Kidney (tissue), 14 donors: ENCODE measurements around the gene FMNL2. TPM values are rescaled to one million over a fixed set of nuclear protein-coding genes. Genes with fewer than 3 reads are reported as not detected.
"Not testable (repeated sequence)": the region's sequence is repeated elsewhere in the genome, so short reads cannot be mapped to it uniquely, and the experiment has no call there.

Experiments
- DNase-seq, 5 donors: peaks; one replicate each; pipeline ENCODE4 v3.0.0-alpha.2; 2013 to 2020
- FAIRE-seq: peaks from 2 replicates; lab custom pipeline; 2012; peaks lifted over from hg19 to GRCh38; lab: Jason Lieb, UNC
- H3K27ac ChIP-seq, 2 donors: one replicate each; pipeline ENCODE4 v1.7.0; 2013; ENCODE audit warnings: low read depth in 2 of 2, low read length in 2 of 2, inconsistent platforms in 1 of 2
- H3K27me3 ChIP-seq: one replicate; pipeline ENCODE4 v1.7.1; 2013; ENCODE audit warnings: low read length, inconsistent platforms; ENCODE audit not compliant: control insufficient read depth, insufficient read depth
- H3K36me3 ChIP-seq, 3 donors: one replicate each; pipeline versions ENCODE4 v1.7.0 to v1.7.1; 2013; ENCODE audit warnings: low read length in 3 of 3, control low read depth in 1 of 3, inconsistent platforms in 1 of 3; ENCODE audit not compliant: insufficient read depth in 3 of 3, control insufficient read depth in 2 of 3
- H3K4me1 ChIP-seq, 3 donors: one replicate each; pipeline versions ENCODE4 v1.7.0 to v1.7.1; 2013; ENCODE audit warnings: low read length in 3 of 3, inconsistent platforms in 1 of 3, low read depth in 1 of 3; ENCODE audit not compliant: control insufficient read depth in 2 of 3, insufficient read depth in 2 of 3
- H3K4me3 ChIP-seq, 3 donors: one replicate each; pipeline versions ENCODE4 v1.7.0 to v1.8.1; 2013; ENCODE audit warnings: low read length in 3 of 3, control low read depth in 1 of 3, inconsistent platforms in 1 of 3
- H3K9ac ChIP-seq, 3 donors: one replicate each; pipeline versions ENCODE4 v1.7.0 to v1.7.1; 2013; ENCODE audit warnings: low read length in 3 of 3, control low read depth in 1 of 3, inconsistent platforms in 1 of 3
- H3K9me3 ChIP-seq, 3 donors: one replicate each; pipeline versions ENCODE4 v1.7.0 to v1.7.1; 2013; ENCODE audit warnings: low read length in 3 of 3, control low read depth in 1 of 3, inconsistent platforms in 1 of 3; ENCODE audit not compliant: control insufficient read depth in 2 of 3, insufficient read depth in 1 of 3
- CTCF ChIP-seq: IDR thresholded peaks from 3 replicates; pipeline ENCODE4 v1.5.1; 2012; ENCODE audit warnings: mild to moderate bottlenecking, moderate library complexity, borderline replicate concordance; ENCODE audit not compliant: insufficient read depth; ENCODE audit errors: extremely low read depth
- intact Hi-C: fragments of 100-400 bp; cut with DNase I; formaldehyde crosslinking; loops from one replicate; pipeline ENCODE4 v1.11.1; 2022
- polyA plus RNA-seq: library from polyadenylated mRNA; stranded (reverse); fragments of 350-450 nt; fragmentation: Illumina TruSeq; extraction: RNeasy Lipid Tissue Mini Kit (QIAGEN cat#74804); gene quantifications from one replicate; pipeline ENCODE4 v1.2.3, GENCODE V29; 2014; ENCODE audit warnings: low read depth, low replicate concordance; ENCODE audit not compliant: insufficient read depth
- total RNA-seq: library from RNA; stranded (reverse); fragmentation: NEBNext Ultra II Directional; extraction: Animal tissue kit (Norgen Biotek cat#: 25700); gene quantifications from one replicate; pipeline ENCODE4 v1.2.1, GENCODE V29; 2021
- donor health status: control.
- donor health status: control.
- donor health status: control.
- donor health status: control.
- donor health status: control.
- donor health status: DM: yes; HTN: yes; CAD: no.
- donor health status: Normal renal cell carcinoma (clear cell type).

The FMNL2 gene
- total and polyA plus RNA-seq, 2 donors from 2014 or later, result 10.7 to 39.1 TPM

DNA sequence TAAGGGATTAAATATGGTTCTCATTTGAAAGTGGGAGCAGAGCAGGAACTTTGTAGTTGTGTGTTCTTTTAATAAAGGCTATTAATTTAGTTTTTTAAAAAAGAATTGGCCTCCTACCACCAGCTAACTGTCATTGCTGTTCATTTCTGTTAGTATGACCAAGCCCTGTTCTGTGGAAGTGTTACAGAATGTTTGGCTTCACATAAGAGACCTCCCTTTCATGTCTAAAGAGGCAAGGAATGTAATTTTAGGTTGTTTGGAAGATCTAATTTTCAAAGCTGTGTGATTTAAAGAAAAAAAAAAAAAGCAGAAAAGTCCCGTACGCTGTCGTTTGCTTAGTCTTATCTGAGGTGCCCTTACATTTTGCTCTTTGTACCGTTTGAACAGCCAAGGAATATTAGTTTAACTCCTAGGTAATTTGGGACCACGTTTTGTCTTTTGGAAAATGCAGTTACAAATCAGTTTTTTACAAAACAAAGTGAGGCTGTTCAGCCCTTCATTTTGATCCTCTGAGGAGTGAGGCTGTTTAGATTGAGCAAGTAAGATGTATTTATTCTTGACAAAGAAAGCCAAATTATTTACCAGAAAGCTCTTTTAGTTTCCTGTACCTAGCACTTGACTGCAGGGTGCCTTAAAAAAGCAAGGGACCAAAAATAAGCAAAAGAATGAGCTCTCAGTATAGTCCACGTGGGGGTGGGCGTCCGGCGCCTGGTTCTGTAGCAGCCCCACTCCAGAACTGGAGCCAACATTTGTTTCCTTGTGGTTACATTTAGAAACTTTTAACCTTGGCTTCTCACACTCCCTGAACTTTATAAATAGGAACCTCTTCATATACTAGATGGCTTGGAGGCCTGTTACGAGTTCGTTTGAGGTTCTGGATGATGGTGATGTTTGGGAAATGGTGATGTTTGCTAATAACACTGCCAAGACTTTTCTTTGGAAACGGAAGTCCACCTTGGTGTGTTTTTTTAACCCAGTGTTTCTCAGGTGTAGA lies 136.2 kb downstream of the FMNL2 start:
- FAIRE-seq (no peak), DNase-seq (no peak)
- H3K4me3 ChIP-seq, result no peak overlapping the region
- H3K4me1 ChIP-seq, result peaks cover 9 to 25% (median 18%) of the 10 kb centered on the region in 3 donors
- no peak overlapping the region for H3K9ac ChIP-seq
- no peaks in the 10 kb centered on the region for H3K36me3 ChIP-seq
- no peaks in the 10 kb centered on the region for H3K27me3 ChIP-seq
- no peak overlapping the region for H3K27ac ChIP-seq
- intact Hi-C loops, result no loop called here
- H3K9me3 ChIP-seq, result no peaks in the 10 kb centered on the region
- no peak for TF ChIP-seq CTCF

GRCh38 chr2:152472481-152472887 lies 137.5 kb downstream of the FMNL2 start:
- intact Hi-C loops, result no loop called here
- Histone ChIP-seq H3K36me3 (no peaks in the 10 kb centered on the region), H3K4me3 (no peak overlapping the region), H3K27me3 (no peaks in the 10 kb centered on the region), H3K27ac (no peak overlapping the region), H3K9me3 (no peaks in the 10 kb centered on the region), H3K9ac (no peak overlapping the region), H3K4me1 (peaks cover 6 to 25% (median 10%) of the 10 kb centered on the region in 3 donors)
- FAIRE-seq (no peak), DNase-seq (no peak)
- TF ChIP-seq CTCF, result no peak

DNA sequence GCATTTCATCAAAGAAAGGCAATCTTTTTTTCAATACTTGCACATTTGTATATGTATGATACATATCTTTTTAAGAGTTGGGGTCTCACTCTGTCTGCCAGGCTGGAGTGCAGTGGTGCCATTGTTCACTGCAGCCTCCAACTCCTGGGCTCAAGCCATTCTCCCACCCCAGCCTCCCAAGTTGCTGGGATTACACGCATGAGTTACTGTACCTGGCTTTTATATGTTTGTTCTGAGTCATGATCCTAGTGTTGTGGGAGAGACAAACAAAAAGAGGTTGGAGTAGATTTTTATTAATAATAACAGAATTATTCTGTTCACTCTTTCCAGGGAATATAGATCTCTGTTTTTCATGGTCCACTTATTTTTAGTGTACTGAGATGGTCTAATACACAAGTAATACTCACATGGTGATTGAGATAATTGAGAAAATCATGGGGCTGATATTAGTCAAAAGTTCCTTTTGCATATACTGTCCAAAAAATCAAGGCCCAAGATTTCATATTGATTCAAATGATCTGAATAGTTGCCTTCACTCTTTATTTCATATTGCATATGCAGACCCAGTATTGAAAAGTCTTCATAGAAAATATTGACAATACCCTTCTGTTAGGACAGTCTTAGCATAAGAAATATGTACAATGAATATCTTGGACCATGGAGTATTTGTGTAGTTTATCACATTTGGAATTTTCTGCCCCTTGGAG lies 138.3 kb downstream of the FMNL2 start:
- no peak for FAIRE-seq
- no peak overlapping the region for H3K4me3 ChIP-seq
- H3K4me1 ChIP-seq, result peaks cover 5 to 20% (median 8%) of the 10 kb centered on the region in 3 donors
- no peaks in the 10 kb centered on the region for H3K27me3 ChIP-seq
- H3K9me3 ChIP-seq, result no peaks in the 10 kb centered on the region
- H3K27ac ChIP-seq, result no peak overlapping the region
- no peaks in the 10 kb centered on the region for H3K36me3 ChIP-seq
- no peak for DNase-seq
- intact Hi-C loops, result no loop called here
- H3K9ac ChIP-seq, result no peak overlapping the region
- TF ChIP-seq CTCF, result no peak

DNA sequence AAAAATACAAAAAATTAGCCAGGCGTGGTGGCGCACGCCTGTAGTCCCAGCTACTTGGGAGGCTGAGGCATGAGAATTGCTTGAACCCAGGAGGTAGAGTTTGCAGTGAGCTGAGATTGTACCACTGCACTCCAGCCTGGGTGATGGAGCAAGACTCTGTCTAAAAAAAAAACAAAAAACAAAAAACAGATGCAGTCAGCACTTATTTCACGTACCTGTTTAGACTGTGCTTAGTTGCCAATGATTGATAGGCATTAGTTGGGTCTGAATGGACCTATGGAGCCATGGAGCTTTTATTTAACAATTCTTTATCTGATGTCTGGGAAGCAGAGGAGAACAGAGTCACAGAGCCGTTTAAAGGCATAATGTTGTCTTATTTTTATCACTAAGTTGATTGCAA lies 139.5 kb downstream of the FMNL2 start:
- H3K4me3 ChIP-seq, H3K9me3 ChIP-seq, H3K27me3 ChIP-seq, FAIRE-seq, intact Hi-C loops, H3K9ac ChIP-seq, H3K27ac ChIP-seq, DNase-seq, H3K36me3 ChIP-seq: not testable (repeated sequence)
- H3K4me1 ChIP-seq, result peaks cover 0 to 17% (median 3%) of the 10 kb centered on the region in 3 donors
